Activated T-helper 2 cell treated with anti-CD3 and anti-CD28 coated beads, Interferon-gamma antibody, Interleukin-2, Interleukin-4, amounts not matched to agents 10 μg/mL and 5 μg/mL and 100 μg/mL, durations not matched to agents 14 hours and 24 hours and 36 hours (primary cell): ENCODE measurements around the gene FGGY. TPM values are rescaled to one million over a fixed set of nuclear protein-coding genes. Genes with fewer than 3 reads are reported as not detected.
"Not testable (repeated sequence)": the region's sequence is repeated elsewhere in the genome, so short reads cannot be mapped to it uniquely, and the experiment has no call there.

Source experiments
- DNase-seq: peaks from one replicate; pipeline ENCODE4 v3.0.0; 2021; ENCODE audit warnings: low spot score
- H3K27ac Mint-ChIP-seq: one replicate; pipeline ENCODE4 v1.8.0; 2021; ENCODE audit warnings: mixed read lengths
- H3K27me3 Mint-ChIP-seq: one replicate; pipeline ENCODE4 v1.8.0; 2021; ENCODE audit warnings: low read depth, mixed read lengths
- H3K36me3 Mint-ChIP-seq: one replicate; pipeline ENCODE4 v1.8.0; 2021; ENCODE audit warnings: low read depth, mixed read lengths
- H3K4me1 Mint-ChIP-seq: one replicate; pipeline ENCODE4 v1.8.0; 2021; ENCODE audit warnings: low read depth, mixed read lengths
- H3K4me3 Mint-ChIP-seq: one replicate; pipeline ENCODE4 v1.8.0; 2021; ENCODE audit warnings: low read depth, mild to moderate bottlenecking, moderate library complexity, mixed read lengths
- H3K9me3 Mint-ChIP-seq: one replicate; pipeline ENCODE4 v1.8.0; 2021; ENCODE audit warnings: mixed read lengths
- intact Hi-C: fragments of 100-400 bp; cut with micrococcal nuclease; formaldehyde crosslinking; loops from one replicate; pipeline ENCODE4 v1.15.1; 2023
- total RNA-seq: library from RNA; stranded (reverse); gene quantifications from 2 replicates; pipeline ENCODE4 v1.2.3, GENCODE V29; 2022

The FGGY gene
- total RNA-seq, 1 donor from 2014 or later, result 10.5 TPM

- Mint-ChIP-seq H3K9me3 (peaks cover 3% of the 10 kb centered on the region), H3K27me3 (no peaks in the 10 kb centered on the region), H3K4me3 (no peak overlapping the region), H3K36me3 (no peaks in the 10 kb centered on the region), H3K4me1 (peaks cover 14% of the 10 kb centered on the region), H3K27ac (no peak overlapping the region)
- DNase-seq, result no peak
- intact Hi-C loops, result no loop called here
These were observed 189.7 kb downstream of the FGGY start for GRCh38 chr1:59486615-59487014.

- peaks cover 14% of the 10 kb centered on the region for H3K4me1 Mint-ChIP-seq
- H3K4me3 Mint-ChIP-seq, result no peak overlapping the region
- H3K27ac Mint-ChIP-seq, result no peak overlapping the region
- H3K36me3 Mint-ChIP-seq, result no peaks in the 10 kb centered on the region
- DNase-seq, result no peak
- no peaks in the 10 kb centered on the region for H3K27me3 Mint-ChIP-seq
- H3K9me3 Mint-ChIP-seq, result peaks cover 4% of the 10 kb centered on the region
- intact Hi-C loops, result no loop called here
These were observed 190.6 kb downstream of the FGGY start for GRCh38 chr1:59487335-59488031.

- H3K27ac Mint-ChIP-seq, result no peak overlapping the region
- H3K4me3 Mint-ChIP-seq, result no peak overlapping the region
- intact Hi-C loops, result no loop called here
These were observed 195.6 kb downstream of the FGGY start for GRCh38 chr1:59492500-59492899.

GRCh38 chr1:59494145-59494833 is 197.4 kb downstream of the FGGY start:
- Mint-ChIP-seq H3K27ac (peak overlapping the region; percentile 70), H3K9me3 (peaks cover 9% of the 10 kb centered on the region), H3K4me1 (peaks cover 12% of the 10 kb centered on the region), H3K4me3 (no peak overlapping the region), H3K27me3 (no peaks in the 10 kb centered on the region), H3K36me3 (peaks cover 9% of the 10 kb centered on the region)
- intact Hi-C loops, result no loop called here
- DNase-seq, result no peak

More at GRCh38 chr1:59492500-59492899, 195.6 kb downstream of the FGGY start:
- peaks cover 9% of the 10 kb centered on the region for H3K9me3 Mint-ChIP-seq
- DNase-seq, result no peak
- H3K36me3 Mint-ChIP-seq, result peaks cover 9% of the 10 kb centered on the region
- H3K27me3 Mint-ChIP-seq, result no peaks in the 10 kb centered on the region
- H3K4me1 Mint-ChIP-seq, result peaks cover 12% of the 10 kb centered on the region

GRCh38 chr1:59496156-59496555 is 199.3 kb downstream of the FGGY start:
- H3K27ac Mint-ChIP-seq, DNase-seq, intact Hi-C loops, H3K36me3 Mint-ChIP-seq, H3K27me3 Mint-ChIP-seq, H3K9me3 Mint-ChIP-seq, H3K4me3 Mint-ChIP-seq: not testable (repeated sequence)
- H3K4me1 Mint-ChIP-seq, result peaks cover 10% of the 10 kb centered on the region

- no peak for DNase-seq
- peaks cover 10% of the 10 kb centered on the region for H3K4me1 Mint-ChIP-seq
- no peaks in the 10 kb centered on the region for H3K27me3 Mint-ChIP-seq
- peaks cover 9% of the 10 kb centered on the region for H3K36me3 Mint-ChIP-seq
- H3K9me3 Mint-ChIP-seq, result peaks cover 5% of the 10 kb centered on the region
- H3K27ac Mint-ChIP-seq, result no peak overlapping the region
- H3K4me3 Mint-ChIP-seq, result no peak overlapping the region
- intact Hi-C loops, result no loop called here
These were observed 200.7 kb downstream of the FGGY start for GRCh38 chr1:59497616-59498015.

- Mint-ChIP-seq H3K27me3 (no peaks in the 10 kb centered on the region), H3K4me1 (peaks cover 10% of the 10 kb centered on the region), H3K36me3 (peaks cover 9% of the 10 kb centered on the region), H3K4me3 (no peak overlapping the region), H3K27ac (no peak overlapping the region), H3K9me3 (peaks cover 5% of the 10 kb centered on the region)
- DNase-seq, result no peak
- intact Hi-C loops, result no loop called here
These were observed 201.7 kb downstream of the FGGY start for GRCh38 chr1:59498640-59499039.

- H3K27me3 Mint-ChIP-seq, result no peaks in the 10 kb centered on the region
- peaks cover 9% of the 10 kb centered on the region for H3K36me3 Mint-ChIP-seq
- no peak overlapping the region for H3K4me3 Mint-ChIP-seq
- H3K4me1 Mint-ChIP-seq, result peaks cover 10% of the 10 kb centered on the region
- DNase-seq, result no peak
- H3K9me3 Mint-ChIP-seq, result peaks cover 5% of the 10 kb centered on the region
- H3K27ac Mint-ChIP-seq, result no peak overlapping the region
- intact Hi-C loops, result no loop called here
These were observed 202.5 kb downstream of the FGGY start for GRCh38 chr1:59499273-59499942.

GRCh38 chr1:59499943-59500569 is 203.2 kb downstream of the FGGY start:
- Mint-ChIP-seq H3K4me1 (peaks cover 11% of the 10 kb centered on the region), H3K4me3 (no peak overlapping the region), H3K27ac (no peak overlapping the region), H3K36me3 (peaks cover 9% of the 10 kb centered on the region), H3K9me3 (peaks cover 5% of the 10 kb centered on the region), H3K27me3 (no peaks in the 10 kb centered on the region)
- DNase-seq, result no peak
- intact Hi-C loops, result no loop called here

- no peaks in the 10 kb centered on the region for H3K9me3 Mint-ChIP-seq
- intact Hi-C loops, result no loop called here
- no peak for DNase-seq
- no peaks in the 10 kb centered on the region for H3K27me3 Mint-ChIP-seq
- H3K4me3 Mint-ChIP-seq, result no peak overlapping the region
- H3K27ac Mint-ChIP-seq, result no peak overlapping the region
- peaks cover 11% of the 10 kb centered on the region for H3K4me1 Mint-ChIP-seq
- peaks cover 2% of the 10 kb centered on the region for H3K36me3 Mint-ChIP-seq
These were observed 204.3 kb downstream of the FGGY start for GRCh38 chr1:59500950-59501742.

- peaks cover 11% of the 10 kb centered on the region for H3K4me1 Mint-ChIP-seq
- H3K36me3 Mint-ChIP-seq, result no peaks in the 10 kb centered on the region
- no peak overlapping the region for H3K4me3 Mint-ChIP-seq
- no peaks in the 10 kb centered on the region for H3K27me3 Mint-ChIP-seq
- no peak overlapping the region for H3K27ac Mint-ChIP-seq
- intact Hi-C loops, result no loop called here
- DNase-seq, result no peak
- no peaks in the 10 kb centered on the region for H3K9me3 Mint-ChIP-seq
These were observed 205.3 kb downstream of the FGGY start for GRCh38 chr1:59502009-59502691.

- H3K9me3 Mint-ChIP-seq, result no peaks in the 10 kb centered on the region
- peaks cover 7% of the 10 kb centered on the region for H3K4me1 Mint-ChIP-seq
- H3K27me3 Mint-ChIP-seq, result no peaks in the 10 kb centered on the region
- H3K27ac Mint-ChIP-seq, result no peak overlapping the region
- H3K4me3 Mint-ChIP-seq, result no peak overlapping the region
- no peak for DNase-seq
- H3K36me3 Mint-ChIP-seq, result no peaks in the 10 kb centered on the region
- intact Hi-C loops, result no loop called here
These were observed 207.4 kb downstream of the FGGY start for GRCh38 chr1:59504276-59504675.
